ENCODE data around the gene COBL. TPM values are rescaled to one million over a fixed set of nuclear protein-coding genes. Genes with fewer than 3 reads are reported as not detected.

The COBL gene
- polyA plus RNA-seq, 1 donor (not counting 4 experiments of a cell fraction or from before 2014, with no cell fraction given): 4.5 TPM

DNA sequence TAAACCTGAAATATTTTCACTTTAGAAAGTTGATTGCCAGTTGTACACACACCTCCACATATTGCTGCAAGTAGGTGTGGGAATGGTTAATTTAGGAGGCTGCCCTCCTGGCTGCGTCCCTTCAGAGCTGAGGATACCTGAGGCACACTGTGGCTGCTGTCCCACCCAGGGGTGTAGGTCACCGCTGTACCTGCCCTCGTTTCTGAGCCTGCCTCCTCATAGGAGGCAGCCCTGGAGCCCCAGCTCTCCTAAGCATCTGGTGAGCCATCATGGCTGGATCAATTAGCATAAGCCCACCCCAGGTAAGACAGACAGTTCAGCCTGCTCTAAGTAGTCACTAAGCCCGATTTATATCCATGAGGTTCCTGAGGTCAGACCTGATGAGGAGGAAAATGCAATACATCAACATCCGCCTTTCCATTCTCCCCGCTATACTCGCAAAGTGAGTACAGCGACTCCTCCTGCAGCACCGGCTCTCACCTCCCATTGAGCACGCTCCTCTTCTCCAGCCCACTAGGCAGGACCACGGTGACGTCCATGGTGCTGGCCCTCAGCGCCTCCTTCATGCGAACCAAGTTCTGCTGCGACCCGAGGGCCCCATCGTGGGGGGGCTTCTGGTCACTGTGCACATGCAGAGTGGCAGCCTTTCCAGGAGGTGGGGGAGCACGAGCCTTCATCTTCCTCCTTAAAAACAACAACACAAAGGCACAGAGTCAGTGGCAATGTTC, 97.2 kb downstream of the COBL start:
- H3K79me2 ChIP-seq (ENCODE audit: control insufficient read depth, insufficient read depth, low read length): no peaks in the 10 kb centered on the region
- no peaks in the 10 kb centered on the region for H3K9me3 ChIP-seq (ENCODE audit: control insufficient read depth, low read depth, low read length)
- no peaks in the 10 kb centered on the region for H3K9me1 ChIP-seq (ENCODE audit: control insufficient read depth, extremely low read depth, insufficient read depth, low read length)
- dilution Hi-C loops (cut with MboI; ENCODE audit: extremely low pct_ligation_motif_present, low sequenced_read_pairs): no loop called here
- TF ChIP-seq CTCF (optimal IDR thresholded peaks at IDR 0.05 in 1 of 3, IDR thresholded peaks at IDR 0.05 in 1 of 3, conservative IDR thresholded peaks at IDR 0.05 in 1 of 3; ENCODE audit: extremely low read depth in 1 of 3, insufficient read depth in 2 of 3, low read length in 3 of 3): no peak
- H3K36me3 ChIP-seq (ENCODE audit: control insufficient read depth in 2 of 2, extremely low read depth in 1 of 2, insufficient read depth in 2 of 2, low read length in 2 of 2): no peaks in the 10 kb centered on the region
- H3K4me3 ChIP-seq (ENCODE audit: control insufficient read depth in 2 of 3, extremely low read depth in 1 of 3, insufficient read depth in 2 of 3, low read depth in 1 of 3, low read length in 3 of 3): no peak overlapping the region
- H2AFZ ChIP-seq (ENCODE audit: control insufficient read depth, low read length): no peak overlapping the region
- DNase-seq (ENCODE audit: low read depth, low spot score) (no peak), FAIRE-seq (no peak)
- H3K27ac ChIP-seq (ENCODE audit: control insufficient read depth, insufficient read depth, low read length): no peak overlapping the region
- H3K27me3 ChIP-seq (ENCODE audit: control insufficient read depth, extremely low read depth, insufficient read depth, low read length): no peaks in the 10 kb centered on the region
- H3K4me2 ChIP-seq (ENCODE audit: control insufficient read depth, extremely low read depth, insufficient read depth, low read depth, low read length): no peak overlapping the region
- H3K9ac ChIP-seq (ENCODE audit: control insufficient read depth, extremely low read depth, insufficient read depth, low read length): no peak overlapping the region
- H4K20me1 ChIP-seq (ENCODE audit: control insufficient read depth, extremely low read depth, insufficient read depth, low read length): no peaks in the 10 kb centered on the region
- H3K4me1 ChIP-seq (ENCODE audit: control insufficient read depth, extremely low read depth, insufficient read depth, low read length): no peaks in the 10 kb centered on the region

DNA sequence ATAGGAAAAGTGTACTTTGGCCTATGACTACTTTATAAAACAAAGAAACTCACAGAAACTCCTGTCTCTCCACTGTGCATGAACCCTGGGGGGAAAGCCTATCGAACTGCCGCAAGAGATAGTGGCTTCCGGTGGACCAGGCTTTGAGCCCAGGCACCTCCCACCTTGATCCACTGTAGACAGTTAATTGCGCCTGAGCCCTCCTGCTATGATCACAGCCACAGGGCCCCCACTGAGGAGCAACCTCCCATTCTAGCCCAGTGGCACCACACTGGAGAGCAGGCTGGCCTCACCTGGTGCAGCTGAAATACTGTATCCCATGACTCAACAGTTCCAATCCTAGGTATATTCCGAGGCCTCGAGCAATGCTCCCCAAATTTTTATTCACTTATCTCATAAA, 98.8 kb downstream of the COBL start:
- no peak for TF ChIP-seq CTCF (optimal IDR thresholded peaks at IDR 0.05 in 1 of 3, IDR thresholded peaks at IDR 0.05 in 1 of 3, conservative IDR thresholded peaks at IDR 0.05 in 1 of 3; ENCODE audit: extremely low read depth in 1 of 3, insufficient read depth in 2 of 3, low read length in 3 of 3)
- no peak for TF ChIP-seq EZH2 (IDR thresholded peaks at IDR 0.05; ENCODE audit: low read length)
- Histone ChIP-seq H3K4me2 (ENCODE audit: control insufficient read depth, extremely low read depth, insufficient read depth, low read depth, low read length) (no peak overlapping the region), H3K27ac (ENCODE audit: control insufficient read depth, insufficient read depth, low read length) (no peak overlapping the region), H3K79me2 (ENCODE audit: control insufficient read depth, insufficient read depth, low read length) (no peaks in the 10 kb centered on the region), H4K20me1 (ENCODE audit: control insufficient read depth, extremely low read depth, insufficient read depth, low read length) (no peaks in the 10 kb centered on the region), H3K4me1 (ENCODE audit: control insufficient read depth, extremely low read depth, insufficient read depth, low read length) (no peaks in the 10 kb centered on the region), H3K9ac (ENCODE audit: control insufficient read depth, extremely low read depth, insufficient read depth, low read length) (no peak overlapping the region), H3K36me3 (ENCODE audit: control insufficient read depth in 2 of 2, extremely low read depth in 1 of 2, insufficient read depth in 2 of 2, low read length in 2 of 2) (no peaks in the 10 kb centered on the region), H3K4me3 (ENCODE audit: control insufficient read depth in 2 of 3, extremely low read depth in 1 of 3, insufficient read depth in 2 of 3, low read depth in 1 of 3, low read length in 3 of 3) (no peak overlapping the region), H2AFZ (ENCODE audit: control insufficient read depth, low read length) (no peak overlapping the region), H3K27me3 (ENCODE audit: control insufficient read depth, extremely low read depth, insufficient read depth, low read length) (no peaks in the 10 kb centered on the region), H3K9me1 (ENCODE audit: control insufficient read depth, extremely low read depth, insufficient read depth, low read length) (no peaks in the 10 kb centered on the region), H3K9me3 (ENCODE audit: control insufficient read depth, low read depth, low read length) (no peaks in the 10 kb centered on the region)
- DNase-seq (ENCODE audit: low read depth, low spot score) (no peak), FAIRE-seq (no peak)
- dilution Hi-C loops (cut with MboI; ENCODE audit: extremely low pct_ligation_motif_present, low sequenced_read_pairs): no loop called here
